ENCODE measurements around the gene ANXA4.
A peak's percentile ranks its signal among the peaks of the same experiment; 100 is the strongest.

ANXA4 gene

DNA sequence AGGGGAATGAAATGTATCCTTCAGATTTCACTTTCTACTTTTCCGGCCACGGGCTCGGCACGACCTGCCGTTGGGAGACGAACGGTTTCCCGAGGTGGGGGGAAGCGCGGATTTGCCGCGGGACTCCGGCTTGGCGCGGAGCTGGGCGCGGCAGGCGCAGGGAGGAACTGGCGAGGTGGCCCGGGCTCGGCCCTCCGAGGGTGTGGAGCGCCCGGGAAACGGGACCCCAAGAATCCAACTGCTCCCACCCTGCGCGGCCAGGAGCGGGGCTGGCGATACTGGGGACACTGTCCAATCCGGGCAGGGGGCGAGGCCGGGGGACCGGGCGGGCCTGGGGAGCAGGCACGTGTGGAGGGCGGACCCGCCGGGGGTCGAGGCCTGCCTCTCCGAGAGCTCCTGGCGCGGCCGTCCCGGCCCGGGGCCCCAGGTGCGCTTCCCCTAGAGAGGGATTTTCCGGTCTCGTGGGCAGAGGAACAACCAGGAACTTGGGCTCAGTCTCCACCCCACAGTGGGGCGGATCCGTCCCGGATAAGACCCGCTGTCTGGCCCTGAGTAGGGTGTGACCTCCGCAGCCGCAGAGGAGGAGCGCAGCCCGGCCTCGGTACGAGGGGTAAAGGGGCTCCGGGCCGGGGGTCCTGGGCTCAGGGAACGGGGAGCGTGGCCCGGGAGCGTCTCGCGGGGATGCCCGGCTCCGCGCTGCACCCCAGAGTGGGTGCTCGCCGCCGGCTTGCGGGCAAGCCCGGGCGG lies at the start of gene ANXA4:
Gene ANXA4 (plus strand): TSS at position 560 of the 747 bp plus-strand sequence. CDS start 39,432 bp downstream, outside the sequence.
- DNase-seq, result peak; percentile 79

DNA sequence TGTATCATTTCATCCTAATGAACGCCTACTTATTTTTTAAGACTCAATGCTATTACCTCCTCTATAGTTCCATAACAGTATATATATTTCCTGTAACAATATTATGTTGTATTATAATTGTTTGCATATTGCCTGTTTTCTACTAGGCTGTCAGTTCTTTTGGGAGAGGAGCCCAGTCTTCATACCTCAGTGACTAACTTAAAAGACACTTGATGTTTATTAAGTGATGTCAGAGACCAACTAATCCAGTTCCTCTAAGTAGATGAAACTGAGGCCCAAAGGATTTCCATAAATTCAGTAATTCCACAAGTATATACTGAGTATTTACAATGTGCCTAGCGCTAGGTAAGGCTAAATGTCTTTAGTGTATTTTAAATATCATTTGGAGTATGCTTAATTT lies 49.5 kb upstream of the ANXA4 start:
- DNase-seq, result no peak

DNA sequence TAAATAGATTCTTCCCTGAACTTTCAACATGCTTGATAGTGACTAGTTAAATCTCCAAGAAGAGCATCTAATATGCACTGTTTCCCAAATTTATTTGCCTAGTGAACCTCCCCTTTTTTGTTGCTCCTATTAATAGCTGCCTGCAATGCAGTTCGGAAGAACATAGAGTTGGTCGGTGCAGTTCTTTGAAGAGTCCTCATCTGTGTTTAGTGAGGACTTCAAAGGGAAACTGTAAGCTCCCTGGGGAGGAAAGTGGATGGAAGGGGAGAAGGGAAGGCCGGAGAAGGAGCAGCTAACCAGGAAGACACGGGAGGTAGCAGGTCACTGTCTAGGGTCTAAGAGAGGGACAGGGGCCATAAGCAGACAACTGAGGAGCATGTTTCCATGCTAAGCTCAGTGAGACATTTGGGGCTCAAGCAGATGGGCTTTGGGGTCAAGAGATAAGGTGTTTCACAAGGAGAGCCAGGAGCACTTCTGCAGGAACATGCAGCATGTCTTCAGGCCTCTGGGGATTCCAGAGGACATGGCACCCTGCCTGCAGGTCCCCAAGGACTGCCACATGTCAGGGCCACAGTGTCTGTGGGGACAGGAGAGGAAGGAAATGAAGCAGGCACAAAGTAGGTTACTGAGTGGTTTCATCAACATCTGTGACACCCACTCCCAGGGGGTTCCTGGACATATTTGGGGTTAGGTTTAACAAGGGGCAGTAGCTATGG lies 48.7 kb upstream of the ANXA4 start:
- no peak for DNase-seq

DNA sequence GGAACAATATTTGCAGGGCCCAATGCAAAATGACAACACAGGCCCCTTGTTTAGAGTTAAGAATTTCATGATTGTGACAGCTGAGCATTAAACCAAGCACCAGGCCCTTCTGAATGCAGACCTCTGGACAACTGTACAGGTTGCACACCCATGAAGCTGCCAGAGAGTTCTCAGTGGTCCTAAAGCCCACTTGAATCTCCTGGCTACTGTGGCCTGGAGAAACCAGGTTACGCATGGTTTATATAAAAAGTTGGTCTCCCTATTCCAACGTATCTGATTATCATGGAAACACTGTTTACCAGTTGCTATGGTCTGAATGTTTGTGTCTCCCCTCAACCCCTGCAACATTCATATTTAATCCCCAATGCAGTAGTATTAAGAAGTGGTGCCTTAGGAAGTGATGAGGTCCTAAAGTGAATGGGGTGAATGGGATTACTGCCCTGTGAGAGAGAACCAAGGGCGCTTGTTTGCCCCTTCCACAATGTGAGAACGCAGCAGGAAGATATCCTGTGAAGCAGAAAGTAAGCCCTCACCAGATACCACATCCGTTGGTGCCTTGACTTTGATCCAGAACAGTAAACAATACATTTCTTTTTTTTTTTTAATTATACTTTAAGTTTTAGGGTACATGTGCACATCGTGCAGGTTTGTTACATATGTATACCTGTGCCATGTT lies 48.0 kb upstream of the ANXA4 start:
- no peak for DNase-seq

DNA sequence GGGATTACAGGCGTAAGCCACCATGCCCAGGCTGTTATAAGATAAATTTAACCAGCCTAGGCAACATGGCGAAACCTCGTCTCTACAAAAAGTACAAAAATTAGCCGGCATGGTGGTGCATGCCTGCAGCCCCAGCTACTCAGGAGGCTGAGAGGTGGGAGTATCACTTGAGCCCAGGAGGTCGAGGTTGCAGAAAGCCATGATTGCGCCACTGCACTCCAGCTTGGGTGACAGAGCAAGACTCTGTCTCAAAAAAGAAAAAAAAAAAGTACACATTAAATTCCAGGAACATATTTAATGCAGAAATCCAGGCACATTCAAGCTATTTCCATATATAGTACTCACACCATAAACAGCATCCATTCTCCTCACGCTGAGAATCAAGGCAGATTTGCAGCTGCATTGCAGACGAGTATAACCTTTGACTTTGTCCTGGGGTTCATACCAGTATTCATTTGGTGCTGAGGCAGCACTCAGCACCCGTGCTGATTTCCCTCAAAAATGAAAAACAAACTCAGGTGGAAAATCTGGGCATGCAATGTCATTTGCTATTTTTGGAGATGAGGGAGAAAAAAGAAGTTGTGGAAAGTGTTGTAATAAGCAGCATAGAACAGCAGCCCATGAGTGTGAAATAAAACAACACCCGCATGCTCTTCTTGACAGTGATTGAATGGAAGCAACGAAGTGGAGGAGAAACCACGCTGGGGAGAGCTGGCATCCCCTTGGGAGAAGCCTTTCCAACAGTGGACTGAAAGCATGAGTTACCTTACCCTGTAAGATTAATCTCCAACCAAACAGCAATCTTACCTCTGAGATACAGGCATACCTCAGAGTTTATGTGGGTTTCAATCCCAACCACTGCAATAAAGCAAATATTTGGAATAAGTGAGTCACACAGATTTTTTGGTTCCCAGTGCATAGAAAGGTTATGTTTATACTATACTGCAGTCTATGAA lies 46.8 kb upstream of the ANXA4 start:
- DNase-seq, result no peak

DNA sequence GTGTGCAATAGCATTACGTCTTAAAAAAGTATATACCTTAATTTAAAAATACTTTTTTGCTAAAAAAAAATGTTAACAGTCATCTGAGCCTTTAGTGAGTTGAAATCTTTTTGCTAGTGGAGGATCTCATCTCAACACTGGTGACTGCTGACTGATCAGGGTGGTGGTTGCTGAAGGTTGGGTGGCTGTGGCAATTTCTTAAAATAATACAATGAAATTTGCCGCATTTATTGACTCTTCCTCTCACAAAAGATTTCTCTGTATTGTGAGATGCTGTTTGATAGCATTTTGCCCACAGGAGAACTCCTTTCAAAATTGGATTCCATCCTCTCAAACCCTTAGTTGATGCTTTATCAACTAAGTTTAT lies 46.1 kb upstream of the ANXA4 start:
- no peak for DNase-seq

DNA sequence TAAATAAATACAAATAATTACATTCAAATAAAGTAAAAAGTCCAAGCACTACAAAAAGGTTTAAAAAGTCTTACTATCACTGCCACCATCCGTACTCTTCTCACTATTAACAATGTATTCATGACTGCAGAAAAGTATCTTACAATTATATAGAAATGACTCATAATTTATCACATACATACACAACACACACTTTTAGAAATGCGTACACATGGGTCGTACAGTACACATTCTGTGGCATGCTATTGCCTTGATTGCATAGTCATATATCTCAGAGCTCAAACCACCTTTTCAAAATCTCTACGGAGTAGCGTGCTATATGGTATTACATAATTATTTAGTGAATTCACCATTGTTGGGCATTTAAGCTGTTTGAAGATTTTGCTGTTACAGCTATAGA lies 41.6 kb upstream of the ANXA4 start:
- no peak for DNase-seq

DNA sequence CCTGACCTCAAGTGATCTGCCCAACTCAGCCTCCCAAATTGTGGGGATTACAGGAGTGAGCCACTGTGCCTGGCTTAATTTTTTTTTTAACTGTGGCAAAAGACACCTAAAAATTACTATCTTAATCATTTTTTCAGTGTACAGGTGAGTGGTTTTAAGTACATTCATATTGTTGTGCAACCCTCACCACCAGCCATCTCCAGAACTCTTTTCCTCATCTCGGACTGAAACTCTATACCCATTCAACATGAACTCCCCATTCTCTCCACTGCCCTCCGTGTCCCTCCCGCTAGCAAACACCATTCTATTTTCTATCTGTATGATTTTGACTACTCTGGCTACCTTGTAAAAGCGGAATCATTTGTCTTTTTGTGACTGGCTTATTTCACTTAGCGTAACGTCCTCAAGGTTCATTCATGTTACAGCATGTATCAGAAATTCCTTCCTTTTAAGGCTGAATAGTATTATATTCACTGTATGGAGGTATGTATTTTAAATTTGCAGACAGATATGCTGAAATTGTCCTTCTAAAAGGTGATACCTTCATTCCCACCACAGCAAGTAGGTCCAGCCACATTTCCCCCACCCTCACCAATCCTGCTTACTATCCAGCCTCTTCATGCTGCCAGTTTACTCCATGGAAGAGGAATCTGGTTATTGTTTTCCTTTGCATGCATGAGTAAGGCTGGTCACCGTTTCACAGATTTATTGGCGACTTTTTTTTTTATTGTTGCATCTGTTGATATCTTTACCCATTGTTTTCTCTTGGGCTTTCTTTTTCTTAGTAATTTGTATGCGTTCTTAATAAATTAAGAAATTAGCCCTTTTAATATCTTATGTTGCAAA lies 40.6 kb upstream of the ANXA4 start:
- DNase-seq, result no peak

DNA sequence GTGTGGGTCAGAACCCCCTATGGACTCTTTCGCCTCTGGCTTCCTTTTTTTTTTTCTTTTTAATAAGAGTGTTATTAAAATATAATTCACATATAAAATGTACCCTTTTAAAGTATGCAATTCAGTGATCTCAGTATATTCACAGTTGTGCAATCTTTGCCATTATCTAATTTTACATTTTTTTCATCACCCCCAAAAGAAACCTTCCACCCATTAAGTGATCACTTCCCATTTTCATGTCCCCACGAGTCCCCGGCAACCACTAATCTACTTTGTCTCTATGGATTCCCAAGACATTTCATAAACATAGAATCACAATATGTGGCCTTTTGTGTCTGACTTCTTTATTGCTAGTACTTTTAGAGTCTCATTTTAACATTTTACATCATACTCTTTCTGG lies 38.7 kb upstream of the ANXA4 start:
- DNase-seq, result no peak

DNA sequence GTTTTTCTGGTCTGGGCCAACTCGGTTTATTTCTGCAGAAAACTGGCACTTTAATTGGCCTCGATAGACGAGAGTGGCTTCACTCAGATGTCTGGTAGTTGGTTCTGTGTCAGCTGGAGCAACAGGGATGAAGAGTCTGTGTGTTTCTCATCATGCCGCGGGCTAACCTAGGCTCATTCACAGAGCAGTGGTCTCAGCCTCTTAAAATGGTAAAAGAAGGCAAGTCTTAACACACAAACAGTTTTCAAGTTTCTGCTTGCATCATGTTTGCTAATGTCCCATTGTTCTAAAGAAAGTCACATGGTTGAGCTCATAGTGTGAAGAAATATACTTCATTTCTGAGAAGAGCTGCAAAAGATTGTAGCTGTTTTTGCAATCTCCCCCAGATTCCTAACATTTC lies 37.5 kb upstream of the ANXA4 start:
- peak; percentile 7 for DNase-seq

DNA sequence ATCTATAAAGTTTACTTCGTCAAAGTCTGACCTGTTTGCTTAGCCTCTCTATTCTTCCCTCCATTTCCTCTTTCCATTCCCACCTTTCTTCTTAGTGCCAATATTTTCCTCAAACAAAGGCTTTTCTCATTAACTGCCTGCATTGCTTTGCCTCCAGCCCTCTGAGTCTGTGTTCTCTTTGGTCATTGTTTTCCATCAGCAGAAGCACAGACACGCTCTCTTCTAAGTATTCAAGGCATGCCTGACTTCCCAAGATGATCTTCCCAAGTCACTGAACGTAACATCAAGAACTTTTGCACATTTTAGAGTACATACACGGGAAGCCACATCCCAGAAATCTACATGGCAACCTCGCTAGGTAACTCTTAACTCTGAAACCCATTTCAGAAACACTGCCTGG lies 32.6 kb upstream of the ANXA4 start:
- no peak for DNase-seq

DNA sequence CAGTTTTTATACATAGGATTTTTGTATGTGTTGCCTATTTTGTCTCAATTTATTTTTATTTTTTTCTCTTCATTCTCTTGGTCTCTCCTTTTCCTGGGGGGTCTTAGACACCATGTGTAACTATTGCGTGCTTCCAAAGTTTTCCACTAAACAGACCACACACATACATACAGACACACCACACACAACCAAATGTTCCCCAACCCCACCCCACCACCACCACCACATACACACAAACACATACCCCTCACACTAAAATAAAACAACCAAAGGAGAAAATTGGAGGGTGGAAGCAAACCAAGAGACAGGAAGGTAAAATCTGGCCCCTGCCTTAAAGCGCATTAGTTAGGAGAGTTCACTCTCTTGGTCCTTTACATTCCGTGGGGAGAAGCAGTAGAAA lies 30.0 kb upstream of the ANXA4 start:
- no peak for DNase-seq

DNA sequence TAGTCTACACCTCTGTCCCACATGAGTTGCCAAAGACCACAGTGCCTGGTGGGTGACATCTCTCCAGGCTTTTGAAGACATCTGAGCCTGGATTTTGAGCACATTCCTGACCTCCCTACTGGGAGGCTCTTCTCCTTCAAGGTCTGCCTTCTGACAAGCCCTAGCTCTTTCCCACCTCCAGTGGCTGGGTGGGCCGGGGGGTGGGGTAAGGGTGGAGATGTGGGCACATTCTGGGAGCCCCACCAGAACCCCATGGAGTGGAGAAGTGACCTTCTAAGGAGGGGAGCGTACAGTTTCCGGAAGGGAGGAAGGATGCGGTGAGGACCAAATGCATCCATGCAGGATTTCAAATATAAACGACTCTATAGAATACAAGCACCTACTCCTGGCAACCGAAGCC lies 27.9 kb upstream of the ANXA4 start:
- no peak for DNase-seq

DNA sequence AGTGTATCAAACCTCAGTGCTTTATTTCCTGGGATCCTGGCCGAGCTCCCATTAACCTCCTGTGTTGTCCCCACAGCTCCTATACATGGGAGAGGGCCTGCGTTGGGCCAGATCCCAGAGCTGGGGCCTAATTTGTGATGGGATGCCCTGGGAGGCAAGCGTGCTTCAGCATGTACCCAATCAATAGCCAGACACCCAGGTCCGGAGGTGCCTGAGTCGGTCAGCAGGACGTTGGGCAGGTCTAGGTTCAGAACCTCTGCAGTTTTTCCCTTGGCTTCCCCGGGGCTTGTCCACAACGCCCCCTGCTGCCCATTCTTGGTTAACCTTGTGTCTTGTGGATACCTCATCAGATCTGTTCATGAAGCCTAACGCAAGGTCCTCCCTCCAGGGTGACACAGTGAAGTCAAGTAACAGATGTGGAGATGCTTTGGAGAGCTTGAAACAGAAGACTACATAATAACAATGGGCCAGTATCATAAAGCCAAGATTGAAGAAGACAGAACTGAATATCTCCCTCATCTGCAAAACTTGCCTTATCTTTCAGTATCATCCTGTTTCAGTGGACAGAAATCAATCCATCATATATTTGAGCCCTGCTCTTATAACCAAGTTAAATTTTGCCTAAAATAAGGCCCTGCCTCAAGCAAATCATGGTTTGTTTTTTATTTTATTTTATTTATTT lies 27.3 kb upstream of the ANXA4 start:
- DNase-seq, result peak; percentile 85

DNA sequence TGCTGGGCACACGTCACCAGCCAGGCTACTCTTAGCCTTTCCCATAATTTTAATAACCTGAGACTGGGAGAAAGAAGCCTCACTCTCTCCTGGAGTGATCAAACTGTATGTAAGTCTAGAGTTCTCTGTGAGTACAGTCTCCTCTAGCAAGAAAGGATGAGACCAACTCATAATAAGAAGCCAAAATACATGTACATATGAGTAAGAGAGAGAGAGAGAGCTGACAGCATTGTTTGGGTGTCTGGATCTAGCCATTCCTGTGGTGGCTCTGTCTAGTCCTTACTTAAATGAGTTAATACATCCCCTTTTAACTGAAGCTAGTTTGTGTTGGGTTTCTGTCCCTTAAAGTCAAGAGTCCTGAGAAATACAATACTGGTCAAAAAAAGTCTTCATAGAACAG lies 26.0 kb upstream of the ANXA4 start:
- no peak for DNase-seq

DNA sequence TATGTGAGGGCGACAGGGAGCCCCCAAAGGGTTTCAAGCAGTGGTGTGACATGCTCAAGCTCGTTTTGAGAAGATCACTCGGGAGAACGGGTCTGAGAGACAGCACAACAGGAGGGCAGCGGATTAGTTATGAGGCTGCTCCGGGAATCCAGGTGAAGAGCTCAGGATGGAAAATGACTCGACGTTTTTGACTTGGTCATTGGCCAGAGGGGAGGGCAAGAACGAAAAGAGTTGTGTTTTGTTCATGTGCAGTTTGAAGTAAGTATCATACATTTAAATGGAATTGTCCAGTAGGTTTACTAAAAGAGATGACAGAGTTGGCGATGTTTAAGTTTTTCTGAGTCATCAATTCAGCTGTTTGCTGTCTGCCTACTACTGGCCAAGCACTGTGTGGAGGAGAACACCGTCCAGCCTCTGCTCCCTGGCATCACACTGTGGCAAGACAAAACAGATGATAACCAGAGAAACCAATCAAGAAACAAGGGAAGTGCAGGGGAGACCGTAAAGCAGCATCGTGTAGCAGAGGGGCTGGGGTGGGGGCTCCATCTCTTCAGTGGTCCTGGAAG lies 25.3 kb upstream of the ANXA4 start:
- DNase-seq, result no peak

DNA sequence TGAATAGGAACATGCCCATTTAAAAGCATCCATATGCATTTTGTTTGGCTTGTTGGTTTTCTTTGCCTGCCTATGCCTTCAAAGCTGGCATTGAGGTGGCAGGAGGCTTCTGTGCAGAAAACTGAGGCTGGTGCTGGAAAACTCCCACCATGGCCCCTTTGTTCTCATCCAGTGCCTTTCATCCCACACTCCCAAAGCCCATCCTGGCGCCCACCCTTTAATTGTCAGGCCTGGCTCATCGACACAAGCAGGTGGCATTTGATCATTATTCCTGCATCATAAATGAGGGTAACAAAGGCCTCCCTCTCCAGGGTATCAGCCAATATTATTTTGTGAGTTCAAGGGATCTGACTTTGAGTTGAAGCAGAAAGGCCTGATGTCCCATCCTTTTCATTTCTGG lies 24.7 kb upstream of the ANXA4 start:
- no peak for DNase-seq

DNA sequence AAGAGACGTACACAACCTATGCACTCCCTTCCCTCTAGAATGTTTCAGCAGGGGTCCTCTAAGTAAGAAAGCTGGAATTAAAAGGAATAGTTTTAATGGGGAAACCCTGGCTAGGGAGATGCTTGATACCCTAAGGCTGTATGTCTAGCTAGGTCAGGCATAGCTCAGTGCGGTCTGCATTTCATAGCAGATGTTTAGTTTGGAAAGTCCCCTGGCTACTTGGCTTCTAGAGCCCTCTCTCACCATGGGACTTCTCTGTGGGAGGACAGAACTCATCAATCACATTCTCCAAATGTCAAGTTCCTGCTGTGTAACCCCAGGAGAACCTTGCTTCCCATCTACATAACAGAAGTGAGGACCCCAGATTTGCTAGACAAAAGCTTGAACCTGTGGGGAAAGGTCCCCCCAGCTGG lies 24.1 kb upstream of the ANXA4 start:
- no peak for DNase-seq

DNA sequence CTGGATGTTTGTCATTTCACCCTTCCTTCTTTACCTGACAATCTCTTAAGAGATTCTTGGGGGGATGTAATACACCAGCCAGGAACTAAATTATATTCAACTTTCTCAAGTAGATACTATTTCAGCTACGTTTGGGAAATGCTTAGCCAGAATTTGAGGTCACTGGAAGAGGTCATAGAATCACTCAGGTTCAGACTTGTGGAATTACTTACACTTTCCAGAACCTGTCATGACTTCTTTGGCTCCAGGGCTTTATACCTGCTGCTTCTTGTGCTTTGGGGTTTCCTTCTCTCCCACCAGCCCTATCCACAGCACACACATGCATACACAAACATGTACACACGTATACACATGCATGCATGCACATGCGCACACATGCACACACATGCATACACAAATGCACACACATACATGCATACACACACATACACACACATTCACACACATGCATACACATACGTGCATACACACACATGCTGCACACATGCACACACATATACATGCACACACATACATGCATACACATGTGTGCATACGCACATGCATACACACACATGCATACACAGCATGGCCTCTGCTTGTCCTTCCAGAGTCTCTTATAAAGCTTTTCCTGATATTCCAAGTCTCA lies 23.5 kb upstream of the ANXA4 start:
- DNase-seq, result no peak

DNA sequence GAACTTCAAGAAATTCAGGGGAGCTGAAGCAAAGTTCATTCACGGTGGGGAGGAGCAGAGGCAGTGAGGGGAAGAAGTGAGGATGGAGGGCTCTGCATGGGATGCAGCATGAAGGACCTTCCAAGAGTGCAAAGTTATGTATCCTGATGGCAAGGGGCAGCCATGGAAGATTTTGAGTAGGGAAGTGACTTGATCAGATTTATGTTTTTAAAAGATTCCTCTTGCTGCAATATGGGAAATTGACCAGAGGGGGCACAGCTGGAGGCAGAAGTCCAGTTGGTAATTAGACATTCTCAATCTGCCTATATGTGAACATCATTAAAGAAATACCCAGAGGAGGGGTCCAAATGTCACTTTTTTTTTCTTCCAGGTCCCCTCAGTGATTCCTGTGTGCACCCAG lies 21.5 kb upstream of the ANXA4 start:
- DNase-seq, result peak; percentile 25

DNA sequence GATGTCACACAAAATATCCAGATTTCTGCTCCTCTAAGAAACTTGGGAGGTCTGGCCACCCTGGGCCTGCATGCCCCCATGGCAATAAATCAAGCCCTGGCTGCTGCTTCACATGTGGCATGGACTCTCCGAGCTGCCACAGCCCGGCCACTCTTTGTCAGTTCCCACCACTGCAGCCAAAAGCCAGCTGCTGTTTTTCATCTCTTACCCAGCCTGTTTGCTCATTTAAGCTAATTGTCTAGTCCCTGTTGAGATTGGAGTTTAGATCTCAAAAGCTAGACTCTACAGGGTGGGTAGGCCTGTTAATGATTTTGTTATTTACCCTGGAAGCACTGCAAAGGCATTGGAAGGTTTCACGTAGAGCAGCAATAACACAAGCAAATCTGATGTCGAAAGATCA lies 20.9 kb upstream of the ANXA4 start:
- DNase-seq, result no peak

All from hematopoietic multipotent progenitor cell treated with erythropoietin and hydrocortisone succinate and interleukin-3 and kit ligand, for 8 days (in vitro differentiated cells).